ENCODE data around the gene SHLD1. TPM values are rescaled to one million over a fixed set of nuclear protein-coding genes. Genes with fewer than 3 reads are reported as not detected.

SHLD1 gene
- total and polyA plus RNA-seq, 2 experiments from 2014 or later: 1.4 to 15.0 TPM

- DNase-seq (ENCODE audit: low spot score) (no peak), ATAC-seq (no peak)
- no peak overlapping the region for H3K27ac Mint-ChIP-seq
- peaks cover 5% of the 10 kb centered on the region; the same call in 1 of the 2 replicates for H3K9me2 ChIP-seq (ENCODE audit: insufficient read depth)
- H4K20me1 ChIP-seq (replicated peaks; ENCODE audit: insufficient read depth): no peaks in the 10 kb centered on the region; the same call in 1 of the 2 replicates
- 0 out of 2 replicates have a peak, but pooled peaks cover 4% of the 10 kb centered on the region for H3K4me1 ChIP-seq (ENCODE audit: insufficient read depth)
- no peak overlapping the region for H3K27ac ChIP-seq (ENCODE audit: low read depth)
- no peaks in the 10 kb centered on the region for H3K79me2 ChIP-seq (replicated peaks; ENCODE audit: insufficient read depth)
- no peaks in the 10 kb centered on the region for H3F3A ChIP-seq (replicated peaks; ENCODE audit: low read depth)
- H2AFZ ChIP-seq: no peak overlapping the region
- H3K4me2 ChIP-seq: no peak overlapping the region
- H3K9me3 Mint-ChIP-seq: no peaks in the 10 kb centered on the region; the same call in 2 of the 3 replicates
- no peaks in the 10 kb centered on the region for H3K27me3 Mint-ChIP-seq (ENCODE audit: insufficient read depth, low read depth, poor library complexity)
- H3K36me3 Mint-ChIP-seq (ENCODE audit: low read depth): no peaks in the 10 kb centered on the region
- no peaks in the 10 kb centered on the region for H3K27me3 ChIP-seq (ENCODE audit: insufficient read depth)
- no peak overlapping the region for H3K4me3 ChIP-seq
- no peak overlapping the region for H3K4me3 Mint-ChIP-seq
- no peaks in the 10 kb centered on the region for H3K36me3 ChIP-seq (ENCODE audit: insufficient read depth)
- TF ChIP-seq STAT1 (IDR thresholded peaks at IDR 0.05; ENCODE audit: unreplicated experiment) (no peak), CREB1 (CRISPR knock-in tag; IDR thresholded peaks at IDR 0.05; ENCODE audit: low read depth) (no peak), ETS1 (IDR thresholded peaks at IDR 0.05) (no peak), ZNF331 (CRISPR knock-in tag; IDR thresholded peaks at IDR 0.05; ENCODE audit: low read depth) (no peak), POLR2AphosphoS5 (IDR thresholded peaks at IDR 0.05; ENCODE audit: low read depth) (no peak), EZH2phosphoT487 (IDR thresholded peaks at IDR 0.05; ENCODE audit: unreplicated experiment) (no peak), REST (IDR thresholded peaks at IDR 0.05; ENCODE audit: unreplicated experiment) (no peak), EZH2 (IDR thresholded peaks at IDR 0.05; ENCODE audit: low read depth, unreplicated experiment) (no peak), ZNF114 (CRISPR knock-in tag; IDR thresholded peaks at IDR 0.05) (no peak)
- H3K4me1 Mint-ChIP-seq: peaks cover 13% of the 10 kb centered on the region
These were observed 98.7 kb downstream of the SHLD1 start for GRCh38 chr20:5848711-5849505.

- H3K27ac ChIP-seq (ENCODE audit: low read depth): no peak overlapping the region
- DNase-seq (ENCODE audit: low spot score) (no peak), ATAC-seq (no peak)
- H4K20me1 ChIP-seq (replicated peaks; ENCODE audit: insufficient read depth): no peaks in the 10 kb centered on the region; the same call in 1 of the 2 replicates
- H2AFZ ChIP-seq: no peak overlapping the region
- no peaks in the 10 kb centered on the region for H3K27me3 Mint-ChIP-seq (ENCODE audit: insufficient read depth, low read depth, poor library complexity)
- H3K4me1 Mint-ChIP-seq: no peaks in the 10 kb centered on the region
- H3F3A ChIP-seq (replicated peaks; ENCODE audit: low read depth): no peaks in the 10 kb centered on the region
- no peaks in the 10 kb centered on the region for H3K36me3 Mint-ChIP-seq (ENCODE audit: low read depth)
- H3K4me1 ChIP-seq (ENCODE audit: insufficient read depth): no peaks in the 10 kb centered on the region
- H3K4me2 ChIP-seq: no peak overlapping the region
- no peaks in the 10 kb centered on the region for H3K79me2 ChIP-seq (replicated peaks; ENCODE audit: insufficient read depth)
- H3K36me3 ChIP-seq (ENCODE audit: insufficient read depth): no peaks in the 10 kb centered on the region
- no peak overlapping the region for H3K4me3 Mint-ChIP-seq
- no peaks in the 10 kb centered on the region for H3K9me3 Mint-ChIP-seq
- 0 out of 2 replicates have a peak, but pooled peaks cover under 1% of the 10 kb centered on the region for H3K9me2 ChIP-seq (ENCODE audit: insufficient read depth)
- no peak overlapping the region for H3K27ac Mint-ChIP-seq
- no peak overlapping the region for H3K4me3 ChIP-seq
- no peaks in the 10 kb centered on the region for H3K27me3 ChIP-seq (ENCODE audit: insufficient read depth)
- TF ChIP-seq ZNF331 (CRISPR knock-in tag; IDR thresholded peaks at IDR 0.05; ENCODE audit: low read depth): no peak
- TF ChIP-seq ZNF462 (CRISPR knock-in tag; IDR thresholded peaks at IDR 0.05): no peak
These were observed 105.7 kb downstream of the SHLD1 start for GRCh38 chr20:5855939-5856338.
